ENCODE data around the gene CRELD1.

- TF ChIP-seq POLR2A (IDR thresholded peaks at IDR 0.05), result no peak
- no peak for TF ChIP-seq CTCF (IDR thresholded peaks at IDR 0.05)
Observed at GRCh38 chr3:9969632-9970019, 36.0 kb downstream of the CRELD1 start.

All from ovary (tissue), 3 donors.